Measurements from ENCODE around the gene WNT7A. TPM values are rescaled to one million over a fixed set of nuclear protein-coding genes. Genes with fewer than 3 reads are reported as not detected.

Gene WNT7A
- total RNA-seq, 1 experiment from 2014 or later: not detected

GRCh38 chr3:13792512-13793371 lies 87.1 kb downstream of the WNT7A start:
- Histone ChIP-seq H3T11ph (ENCODE audit: low read length) (no peak overlapping the region), H2BK20ac (ENCODE audit: low read depth, low read length, poor library complexity, severe bottlenecking) (no peak overlapping the region), H2AK5ac (ENCODE audit: insufficient read length, low read length) (no peak overlapping the region), H3K9ac (ENCODE audit: extremely low read depth, insufficient read length, low read length) (no peak overlapping the region), H3K9me3 (ENCODE audit: control insufficient read depth, low read depth, low read length) (no peaks in the 10 kb centered on the region), H3K23ac (ENCODE audit: insufficient read length, low read depth, low read length) (no peak overlapping the region), H4K20me1 (ENCODE audit: control insufficient read depth, insufficient read depth, insufficient read length) (no peaks in the 10 kb centered on the region), H3K4ac (ENCODE audit: low read depth, low read length) (no peak overlapping the region), H2BK5ac (ENCODE audit: insufficient read length, low read length) (no peak overlapping the region), H3K27ac (ENCODE audit: insufficient read length, low read depth, low read length) (no peak overlapping the region), H2BK12ac (ENCODE audit: insufficient read length, low read depth, low read length) (no peak overlapping the region), H4K91ac (ENCODE audit: insufficient read length, low read depth, low read length) (no peak overlapping the region), H4K8ac (replicated peaks; ENCODE audit: insufficient read length, low read depth, low read length) (no peak overlapping the region), H2AFZ (ENCODE audit: low read length) (no peak overlapping the region), H3K27me3 (ENCODE audit: insufficient read depth, low read length) (no peaks in the 10 kb centered on the region), H3K14ac (ENCODE audit: insufficient read depth, low read length) (no peak overlapping the region), H3K4me1 (ENCODE audit: insufficient read depth, low read length) (no peaks in the 10 kb centered on the region), H3K18ac (ENCODE audit: insufficient read length, low read depth, low read length) (no peak overlapping the region), H3K79me1 (ENCODE audit: insufficient read depth, low read depth, low read length, poor library complexity, severe bottlenecking) (no peaks in the 10 kb centered on the region), H4K5ac (ENCODE audit: insufficient read length, low read depth, low read length) (no peak overlapping the region), H2BK120ac (ENCODE audit: low read depth, low read length, poor library complexity, severe bottlenecking) (no peak overlapping the region), H3K79me2 (ENCODE audit: insufficient read depth, low read length) (no peaks in the 10 kb centered on the region), H2BK15ac (ENCODE audit: low read depth, low read length) (no peak overlapping the region), H3K4me2 (ENCODE audit: insufficient read depth, insufficient read length, low read length) (no peak overlapping the region), H3K23me2 (ENCODE audit: insufficient read length, low read depth, low read length, poor library complexity, severe bottlenecking) (no peaks in the 10 kb centered on the region), H3K56ac (ENCODE audit: insufficient read length, low read depth, low read length) (no peak overlapping the region)
- no CpG with 5 or more reads among the region's 29 CpGs for WGBS (ENCODE audit: extremely low coverage, insufficient read length, low lambda C conversion rate)
- DNase-seq: no peak
- H3K9me3 Mint-ChIP-seq: no peaks in the 10 kb centered on the region; a peak in 1 of 5 replicates
- H3K27me3 Mint-ChIP-seq (ENCODE audit: low read depth): peaks cover 15% of the 10 kb centered on the region
- H3K4me1 Mint-ChIP-seq: peaks cover 9 to 27% of the 10 kb centered on the region in 2 experiments; a peak in 3 of 4 replicates
- TF ChIP-seq CTCF (conservative IDR thresholded peaks at IDR 0.05): no peak
- no peaks in the 10 kb centered on the region for H3K36me3 Mint-ChIP-seq (ENCODE audit: insufficient read depth in 1 of 3, low read depth in 3 of 3)
- no peak overlapping the region for H3K27ac Mint-ChIP-seq
- no peak overlapping the region; a peak in 1 of 5 replicates for H3K4me3 Mint-ChIP-seq

Measured in H9 (cell line).